HG03280 (cell line): ENCODE data around the gene KDM3A.

Experiments used
- ATAC-seq: cut with Tn5 transposase; IDR thresholded peaks from one replicate; pipeline ENCODE4 v1.9.1; 2021; ENCODE audit warnings: mild to moderate bottlenecking, moderate library complexity; ENCODE audit not compliant: unreplicated experiment

Gene KDM3A

DNA sequence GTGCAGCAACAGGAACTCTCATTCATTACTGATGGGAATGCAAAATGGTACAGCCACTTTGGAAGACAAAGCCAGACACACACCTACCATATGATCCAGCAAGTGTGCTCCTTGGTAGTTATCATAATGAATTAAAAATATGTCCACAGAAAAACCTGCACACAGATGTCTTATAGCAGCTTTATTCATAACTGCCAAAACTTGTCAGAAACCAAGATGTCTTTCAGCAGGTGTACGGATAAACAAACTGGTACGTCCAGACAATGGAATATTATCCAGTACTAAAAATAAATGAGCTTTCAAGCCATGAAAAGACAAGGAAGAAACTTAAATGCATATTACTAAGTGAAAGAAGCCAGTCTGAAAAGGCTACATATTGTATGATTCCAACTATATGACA, 71.7 kb downstream of the KDM3A start:
- ATAC-seq: no peak

DNA sequence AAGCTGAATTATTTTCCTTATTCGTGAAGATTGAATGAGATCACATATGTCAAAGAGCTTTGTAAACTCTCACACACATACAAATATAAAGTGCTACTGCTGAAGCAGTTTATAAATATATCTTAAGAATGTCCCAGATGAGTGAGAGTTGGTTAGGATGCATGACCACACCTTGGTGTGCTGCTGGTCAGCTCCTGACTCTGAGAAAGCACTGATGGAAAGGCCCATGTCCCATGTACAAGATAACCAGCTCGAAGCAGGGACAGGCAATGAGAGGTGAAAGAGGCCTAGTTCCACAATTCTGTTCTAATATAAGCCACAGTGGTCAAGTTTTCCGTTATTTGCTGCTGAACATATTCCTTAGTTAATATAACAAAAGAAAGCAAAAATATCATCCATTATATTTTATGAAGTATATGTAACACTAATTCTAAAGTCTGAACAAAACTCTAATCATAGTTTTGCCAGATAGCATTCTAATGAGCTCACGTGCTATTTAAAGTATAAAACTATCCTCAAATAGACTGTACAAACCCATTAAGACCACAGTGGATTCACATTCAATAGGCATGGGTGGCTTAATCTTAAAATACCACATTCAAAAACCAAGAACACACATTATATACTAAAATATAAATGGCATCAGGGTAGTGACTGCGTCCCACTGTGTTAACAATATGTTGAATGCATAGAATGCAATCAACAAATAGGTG, 72.9 kb downstream of the KDM3A start:
- ATAC-seq: no peak

DNA sequence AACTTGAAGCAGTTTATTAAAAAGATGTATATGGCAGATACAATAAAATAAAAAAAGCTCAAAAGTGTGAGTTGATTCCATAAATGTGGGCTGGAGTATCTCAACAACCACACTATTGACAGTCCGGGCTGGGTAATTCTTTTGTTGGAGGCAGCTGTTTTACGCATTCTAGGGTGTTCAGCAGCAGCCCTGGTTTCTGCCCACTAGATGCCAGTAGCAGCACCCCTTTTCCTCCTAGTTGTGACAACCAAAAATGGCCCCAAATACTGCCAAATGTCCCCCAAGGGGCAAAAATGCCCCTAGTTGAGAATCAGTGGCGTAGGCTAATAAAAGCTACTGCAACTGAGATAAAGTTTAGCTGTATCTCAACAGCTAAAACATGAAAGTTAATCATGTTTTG, 77.3 kb downstream of the KDM3A start:
- ATAC-seq: no peak

DNA sequence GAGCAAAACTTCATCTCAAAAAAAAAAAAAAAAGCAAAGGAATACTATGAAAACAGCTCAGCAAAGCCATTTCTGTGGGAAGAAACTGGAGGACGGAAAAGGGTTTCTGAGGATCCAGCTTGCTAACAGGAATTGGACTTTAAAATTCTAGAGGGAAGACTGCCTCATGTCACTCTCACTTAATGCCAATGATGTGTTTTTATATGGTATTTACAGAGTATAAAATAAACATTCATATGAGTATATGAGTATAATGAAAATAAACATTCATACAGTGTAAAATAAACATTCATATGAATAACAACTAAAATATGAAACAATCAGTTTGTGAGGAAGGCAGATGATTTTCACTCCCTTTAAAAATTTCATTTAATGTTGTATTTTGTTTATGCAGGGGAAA, 78.2 kb downstream of the KDM3A start:
- ATAC-seq: no peak

DNA sequence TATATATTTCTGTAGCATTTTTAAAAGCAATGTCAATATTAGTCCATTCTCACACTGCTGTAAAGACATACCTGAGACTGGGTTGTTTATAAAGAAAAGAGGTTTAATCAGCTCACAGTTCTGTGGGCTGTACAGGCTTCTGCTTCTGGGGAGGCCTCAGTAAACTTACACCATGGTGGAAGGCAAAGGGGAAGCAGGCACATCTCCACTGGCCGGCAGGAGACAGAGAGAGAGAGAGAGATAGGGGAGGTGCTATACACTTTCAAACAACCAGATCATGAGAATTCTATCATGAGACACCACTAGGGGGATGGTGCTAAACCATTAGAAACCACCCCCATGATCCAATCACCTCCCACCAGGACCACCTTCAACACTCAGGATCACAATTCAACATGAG, 79.0 kb downstream of the KDM3A start:
- ATAC-seq: no peak

DNA sequence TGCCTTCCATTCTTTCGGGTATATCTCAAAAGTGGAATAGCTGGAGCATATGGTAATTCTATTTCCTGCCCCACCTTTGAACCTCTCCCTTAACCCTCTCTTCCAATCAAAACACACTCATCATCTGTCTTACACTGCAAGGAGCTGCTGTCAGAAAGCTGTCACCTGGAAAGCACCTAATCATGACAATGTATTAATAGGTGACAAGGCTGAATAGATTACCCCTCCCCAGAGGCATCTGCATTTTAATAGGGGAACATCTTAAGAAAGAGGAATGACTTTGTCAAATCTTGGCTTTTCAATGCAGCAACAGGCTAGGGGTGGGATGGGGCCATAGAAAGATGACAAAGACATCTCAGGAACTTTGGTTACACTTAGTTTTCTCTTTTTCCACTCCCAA, 80.8 kb downstream of the KDM3A start:
- no peak for ATAC-seq

DNA sequence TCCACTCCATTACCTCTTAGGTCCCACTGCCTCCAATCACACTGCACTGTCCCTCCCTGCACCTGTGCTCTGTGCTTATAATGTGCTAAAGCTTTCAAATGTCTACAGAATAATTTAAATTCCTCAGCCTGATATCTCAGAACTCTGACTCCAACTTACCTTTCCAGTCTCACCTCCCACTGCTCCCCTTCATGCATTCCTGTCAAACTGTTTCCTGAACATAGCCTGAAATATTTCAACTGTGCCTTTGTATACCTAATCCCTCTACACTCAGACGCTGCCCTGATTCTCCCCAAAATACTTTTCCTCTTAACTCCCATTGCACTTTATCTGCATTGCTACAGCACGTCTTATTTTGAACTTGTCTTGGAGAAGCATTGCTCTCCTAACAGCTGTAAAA, 81.5 kb downstream of the KDM3A start:
- no peak for ATAC-seq

DNA sequence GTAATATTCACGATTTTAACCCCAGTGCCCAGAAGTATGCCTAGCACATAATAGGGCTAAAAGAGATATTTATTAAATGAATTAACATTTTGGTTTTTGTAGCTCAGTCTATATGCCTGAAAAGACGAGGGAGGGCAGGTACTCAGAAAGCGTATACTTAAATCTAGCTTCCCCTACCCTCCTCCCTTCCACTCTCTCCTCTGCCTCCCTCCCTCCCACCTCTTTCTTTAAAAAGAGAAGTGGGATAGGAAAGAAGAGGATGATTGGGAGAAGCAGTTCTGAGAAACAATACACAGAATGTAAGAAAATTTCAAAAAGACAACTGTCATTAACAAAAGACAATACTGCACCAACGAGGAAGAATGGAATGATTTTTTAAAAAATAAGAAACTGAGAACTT, 82.3 kb downstream of the KDM3A start:
- no peak for ATAC-seq

DNA sequence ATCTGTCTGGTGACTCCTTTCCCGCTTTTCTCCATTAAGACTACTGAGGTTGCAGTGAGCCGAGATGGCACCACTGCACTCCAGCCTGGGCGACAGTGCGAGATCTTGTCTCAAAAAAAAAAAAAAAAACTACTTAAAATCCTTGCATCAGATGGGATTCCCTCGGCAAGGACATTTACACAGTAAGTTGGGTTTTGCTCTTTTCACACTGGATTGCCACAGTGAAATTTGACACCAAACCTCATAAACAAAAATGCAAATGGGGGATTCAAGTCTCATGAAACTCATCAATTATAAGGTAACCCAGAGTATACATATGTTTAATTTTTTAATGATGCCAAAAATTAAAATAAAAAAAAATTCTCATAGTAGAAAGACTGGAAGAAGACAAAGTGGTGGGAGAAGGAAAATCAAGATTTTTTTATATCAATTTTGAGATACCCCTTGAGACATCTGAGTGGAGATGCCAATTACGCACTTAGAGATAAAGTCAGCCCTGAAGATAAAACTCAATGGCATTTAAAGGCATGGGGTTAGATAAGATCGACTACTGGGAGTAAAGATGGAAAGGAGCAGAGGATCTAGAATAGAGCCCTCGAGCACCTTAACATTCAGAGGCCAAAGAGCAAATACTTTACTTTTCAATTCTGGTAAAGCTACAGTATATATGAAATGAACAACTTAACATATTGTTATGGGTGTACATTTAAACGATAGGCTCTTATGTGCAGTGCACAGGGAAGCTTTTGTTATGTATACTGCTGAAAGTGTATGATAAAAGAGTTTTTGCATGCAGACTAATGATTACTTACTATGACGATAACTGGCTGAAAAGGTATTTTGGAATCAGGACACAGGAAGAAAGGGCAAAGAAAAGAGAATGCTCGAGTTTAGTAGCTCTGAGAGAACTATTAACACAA, 84.5 kb downstream of the KDM3A start:
- ATAC-seq: no peak

DNA sequence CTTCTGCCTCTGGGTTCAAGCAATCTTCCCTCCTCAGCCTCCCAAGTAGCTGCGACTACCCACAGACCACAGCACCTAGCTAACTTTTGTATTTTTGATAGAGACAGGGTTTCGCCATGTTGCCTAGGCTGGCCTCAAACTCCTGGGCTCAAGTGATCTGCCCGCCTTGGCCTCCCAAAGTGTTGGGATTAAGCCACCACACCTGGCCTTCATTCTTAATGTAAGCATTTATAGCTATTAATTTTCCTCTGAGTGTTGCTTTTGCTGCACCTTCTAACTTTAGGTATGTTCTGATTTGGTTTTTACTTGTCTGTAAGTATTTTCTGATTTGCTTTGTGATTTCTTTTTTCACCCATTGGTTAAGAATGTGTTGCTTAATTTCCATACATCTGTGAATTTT, 92.4 kb downstream of the KDM3A start:
- no peak for ATAC-seq

DNA sequence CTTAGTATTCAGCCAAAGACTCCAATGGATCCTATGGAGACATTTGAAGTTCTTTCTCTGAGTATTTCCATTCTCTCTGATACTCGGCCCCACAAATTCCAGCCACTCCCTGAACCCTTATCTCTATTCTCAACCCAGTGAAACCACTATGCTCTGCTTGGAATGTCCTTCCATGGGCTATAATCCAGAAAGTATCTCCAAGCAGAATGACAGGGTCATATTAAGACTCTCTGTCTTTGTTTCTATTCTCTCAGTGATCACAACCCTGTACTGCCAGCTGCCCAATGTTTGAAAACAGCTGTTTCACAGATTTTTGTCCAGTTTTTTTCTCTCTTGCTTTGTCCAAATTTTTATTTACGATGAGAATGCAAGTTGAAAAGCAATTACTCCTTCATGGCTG, 100.2 kb downstream of the KDM3A start:
- ATAC-seq: no peak
